Vagina (tissue), 2 donors: ENCODE measurements around the gene VPS13C.

Experiments
- CTCF ChIP-seq, 3 experiments: fragments of 450-650 bp in 2 of 3; fragments of 200-600 bp in 1 of 3; sonication (generic) in 1 of 3; IDR thresholded peaks; one replicate each; pipeline ENCODE4 v1.5.1; 2017 to 2019; ENCODE audit warnings: antibody characterized with exemption in 3 of 3, mild to moderate bottlenecking in 2 of 3, moderate library complexity in 2 of 3
- POLR2A ChIP-seq, 2 donors: fragments of 450-650 bp; IDR thresholded peaks; one replicate each; pipeline ENCODE4 v1.6.1; 2017; ENCODE audit warnings: antibody characterized with exemption in 2 of 2, mild to moderate bottlenecking in 2 of 2, moderate library complexity in 2 of 2
- POLR2AphosphoS5 ChIP-seq, 2 donors: sonication (generic); formaldehyde crosslinking; IDR thresholded peaks; one replicate each; pipeline ENCODE4 v1.9.0; 2017; ENCODE audit warnings: antibody characterized with exemption in 2 of 2, mild to moderate bottlenecking in 2 of 2, low read depth in 1 of 2; ENCODE audit not compliant: insufficient read depth in 1 of 2

- TF ChIP-seq POLR2AphosphoS5 (IDR thresholded peaks at IDR 0.05; ENCODE audit: insufficient read depth in 1 of 2, low read depth in 1 of 2) (no peak), CTCF (IDR thresholded peaks at IDR 0.05) (no peak), POLR2A (IDR thresholded peaks at IDR 0.05) (no peak)
These were observed 32.3 kb downstream of the VPS13C start for GRCh38 chr15:62027916-62028315.
